Measurements from ENCODE around the gene S100A1.
"Not testable (repeated sequence)": the region's sequence is repeated elsewhere in the genome, so short reads cannot be mapped to it uniquely, and the experiment has no call there.

S100A1 gene

DNA sequence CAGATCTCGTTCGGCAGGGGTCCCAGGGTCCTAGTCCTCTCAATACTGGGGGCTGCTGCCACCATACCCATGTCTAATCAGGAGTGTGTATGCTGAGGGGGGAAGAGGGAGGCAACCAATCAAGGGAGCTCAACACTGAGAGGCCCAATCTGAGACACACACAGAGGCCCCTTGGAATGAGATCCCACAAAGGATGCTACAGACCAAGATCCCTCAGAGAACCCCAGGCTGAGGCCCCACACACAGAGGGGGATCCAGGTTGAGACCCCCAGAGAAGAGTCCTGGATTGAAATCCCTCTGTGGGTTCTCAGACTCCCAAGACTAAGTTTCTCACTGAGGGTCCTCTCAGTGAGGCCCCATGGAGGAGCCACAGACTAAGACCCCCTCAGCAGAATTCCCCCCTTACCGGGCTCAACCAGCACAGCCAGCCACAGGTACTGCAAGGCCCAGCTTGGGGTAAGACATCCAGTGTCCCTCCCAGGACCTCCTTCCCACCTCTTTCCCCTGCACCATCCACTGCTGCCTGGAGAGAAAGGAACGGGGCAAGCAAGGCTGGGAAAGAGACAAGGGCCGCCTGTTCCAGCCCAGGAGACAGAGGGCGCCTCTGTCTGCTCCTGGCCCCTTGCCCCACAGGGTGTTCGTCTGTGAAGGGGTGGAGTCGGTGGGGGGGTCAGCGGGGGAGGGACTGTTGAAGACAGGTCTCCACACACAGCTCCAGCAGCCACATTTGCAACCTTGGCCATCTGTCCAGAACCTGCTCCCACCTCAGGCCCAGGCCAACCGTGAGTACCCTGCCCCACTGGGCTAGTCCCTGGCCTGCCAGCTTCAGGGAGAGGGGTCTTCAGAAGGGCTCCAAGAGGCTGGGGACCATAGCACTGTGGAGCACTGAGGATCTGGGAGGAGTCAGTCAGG, at the start of gene S100A1:
S100A1 (plus strand) TSS at position 720 of the 912 bp plus-strand sequence. CDS start 2,088 bp downstream, outside the sequence.
- no peak for FAIRE-seq
- DNase-seq (ENCODE audit: extremely low spot score, insufficient read length, low read depth): no peak

DNA sequence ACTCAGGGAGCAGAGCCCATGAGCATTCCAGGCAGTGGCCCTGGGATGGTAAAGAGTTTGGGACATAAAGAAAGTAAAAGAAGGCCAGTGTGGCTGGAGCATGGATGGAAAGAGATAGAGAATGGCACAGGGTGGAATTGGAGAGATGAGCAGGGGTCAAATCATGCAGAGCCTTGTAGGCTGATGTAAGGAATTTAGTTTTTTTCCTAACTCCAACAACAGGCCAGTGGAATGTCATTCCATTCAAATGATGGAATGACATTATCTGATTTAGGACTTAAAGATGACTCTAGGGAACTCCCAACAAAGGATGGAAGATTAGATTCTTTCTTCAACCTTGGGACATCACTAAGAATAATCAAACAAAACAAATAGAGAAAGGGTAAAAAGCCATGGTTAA, 49.7 kb upstream of the S100A1 start:
- DNase-seq (ENCODE audit: extremely low spot score, insufficient read length, low read depth) (no peak), FAIRE-seq (no peak)

DNA sequence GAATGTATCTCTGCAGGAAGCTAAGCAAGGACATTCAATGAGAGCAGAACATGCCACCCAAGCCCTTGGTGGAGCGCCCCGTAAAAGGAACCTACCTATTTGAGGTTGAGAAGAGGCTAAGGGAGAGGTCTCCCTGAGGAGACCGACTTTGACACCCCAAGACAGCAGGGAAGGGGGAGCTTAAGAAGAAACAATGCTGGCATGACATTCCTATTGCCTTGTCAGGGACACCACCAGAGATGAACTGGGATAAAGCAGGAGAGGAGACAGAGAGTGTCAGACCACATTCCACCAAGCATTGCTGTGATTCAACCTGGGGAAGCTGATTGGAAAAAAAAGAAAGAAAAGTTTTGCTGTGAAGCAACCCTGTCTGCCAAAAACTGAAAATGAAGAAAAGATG, 49.3 kb upstream of the S100A1 start:
- FAIRE-seq (no peak), DNase-seq (ENCODE audit: extremely low spot score, insufficient read length, low read depth) (no peak)

DNA sequence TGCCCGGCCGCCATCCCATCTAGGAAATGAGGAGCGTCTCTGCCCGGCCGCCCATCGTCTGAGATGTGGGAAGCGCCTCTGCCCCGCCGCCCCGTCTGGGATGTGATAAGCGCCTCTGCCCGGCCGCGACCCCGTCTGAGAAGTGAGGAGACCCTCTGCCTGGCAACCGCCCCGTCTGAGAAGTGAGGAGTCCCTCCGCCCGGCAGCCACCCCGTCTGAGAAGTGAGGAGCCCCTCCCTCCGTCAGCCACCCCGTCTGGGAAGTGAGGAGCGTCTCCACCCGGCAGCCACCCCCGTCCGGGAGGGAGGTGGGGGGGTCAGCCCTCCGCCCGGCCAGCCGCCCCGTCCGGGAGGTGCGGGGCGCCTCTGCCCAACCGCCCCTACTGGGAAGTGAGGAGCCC, 45.4 kb upstream of the S100A1 start:
- DNase-seq (ENCODE audit: extremely low spot score, insufficient read length, low read depth); FAIRE-seq: not testable (repeated sequence)

DNA sequence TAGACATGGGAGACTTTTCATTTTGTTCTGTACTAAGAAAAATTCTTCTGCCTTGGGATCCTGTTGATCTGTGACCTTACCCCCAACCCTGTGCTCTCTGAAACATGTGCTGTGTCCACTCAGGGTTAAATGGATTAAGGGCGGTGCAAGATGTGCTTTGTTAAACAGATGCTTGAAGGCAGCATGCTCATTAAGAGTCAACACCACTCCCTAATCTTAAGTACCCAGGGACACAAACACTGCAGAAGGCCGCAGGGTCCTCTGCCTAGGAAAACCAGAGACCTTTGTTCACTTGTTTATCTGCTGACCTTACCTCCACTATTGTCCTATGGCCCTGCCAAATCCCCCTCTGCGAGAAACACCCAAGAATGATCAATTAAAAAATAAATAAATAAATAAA, 44.7 kb upstream of the S100A1 start:
- DNase-seq (ENCODE audit: extremely low spot score, insufficient read length, low read depth); FAIRE-seq: not testable (repeated sequence)

DNA sequence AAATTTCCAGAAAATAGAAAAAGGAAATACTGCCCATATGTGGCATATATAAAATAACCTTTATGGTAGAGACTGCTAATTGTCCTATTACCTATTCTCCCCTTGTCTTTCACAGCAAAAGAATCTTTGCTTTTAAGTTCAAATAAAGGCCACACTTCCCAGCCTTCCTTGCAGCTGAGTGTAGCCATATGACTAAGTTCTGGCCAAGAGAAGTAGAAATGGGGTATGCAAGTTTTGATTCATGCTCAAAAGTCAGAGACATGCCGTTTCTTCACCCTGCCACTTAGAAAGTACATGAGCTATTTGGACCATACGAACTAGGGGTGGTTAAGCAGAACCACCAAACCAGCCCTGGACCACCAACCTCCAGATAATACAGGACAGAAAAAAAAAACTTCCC, 44.3 kb upstream of the S100A1 start:
- DNase-seq (ENCODE audit: extremely low spot score, insufficient read length, low read depth) (no peak), FAIRE-seq (no peak)

DNA sequence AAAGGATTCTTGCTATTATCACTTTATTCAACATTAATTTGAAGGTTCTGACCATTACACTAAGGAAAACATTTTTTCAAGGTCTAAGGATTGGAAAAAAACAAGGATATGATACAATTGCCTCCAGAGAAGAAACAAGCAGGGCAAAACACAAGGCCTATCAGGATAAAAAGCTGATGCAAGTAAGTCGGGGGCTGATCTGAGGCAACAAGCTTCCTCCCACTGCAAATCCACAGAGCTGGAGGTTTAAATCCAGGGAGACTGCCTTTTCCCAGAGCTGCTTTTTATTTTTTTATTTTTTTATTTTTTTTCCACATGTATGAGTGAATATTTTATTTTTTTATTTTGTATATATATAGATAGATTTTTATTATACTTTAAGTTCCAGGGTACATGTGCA, 43.2 kb upstream of the S100A1 start:
- no peak for FAIRE-seq
- DNase-seq (ENCODE audit: extremely low spot score, insufficient read length, low read depth): no peak

DNA sequence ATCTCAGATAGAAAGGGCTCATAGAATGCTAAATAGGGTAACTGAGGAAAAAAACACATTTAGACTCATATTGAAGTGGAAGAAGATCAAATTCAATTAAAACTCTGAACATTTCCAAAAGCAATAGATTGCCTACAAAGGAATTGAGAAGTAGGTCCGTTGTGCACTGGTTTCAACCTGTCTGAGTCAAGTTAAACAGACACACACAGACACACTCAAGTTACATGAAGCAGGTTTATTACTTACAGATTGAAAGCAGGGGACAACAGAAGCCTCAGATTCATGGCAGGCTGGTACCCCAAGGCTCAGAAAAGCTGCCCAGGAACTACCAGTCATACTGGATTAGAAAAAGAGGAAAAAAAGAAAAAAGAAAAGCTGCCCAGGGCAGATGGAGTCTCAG, 41.9 kb upstream of the S100A1 start:
- DNase-seq (ENCODE audit: extremely low spot score, insufficient read length, low read depth) (no peak), FAIRE-seq (no peak)

DNA sequence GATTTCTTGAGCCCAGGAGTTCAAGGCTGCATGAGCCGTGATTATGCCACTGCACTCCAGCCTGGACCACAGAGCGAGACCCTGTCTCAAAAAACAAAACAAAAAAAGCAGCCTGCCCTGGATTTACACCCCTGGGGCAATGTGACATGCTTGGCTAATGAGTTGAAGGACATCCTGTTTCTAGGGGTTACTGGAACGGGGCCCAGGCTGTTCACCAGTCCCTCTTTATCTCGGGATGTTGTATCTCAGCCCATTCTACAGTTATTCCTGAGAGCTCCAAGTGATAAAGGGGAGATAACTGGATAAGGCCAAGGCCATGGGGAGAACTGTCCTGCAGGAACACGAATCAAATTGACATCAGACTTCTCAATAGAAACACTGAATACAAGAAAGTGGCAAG, 40.9 kb upstream of the S100A1 start:
- no peak for FAIRE-seq
- DNase-seq (ENCODE audit: extremely low spot score, insufficient read length, low read depth): no peak

DNA sequence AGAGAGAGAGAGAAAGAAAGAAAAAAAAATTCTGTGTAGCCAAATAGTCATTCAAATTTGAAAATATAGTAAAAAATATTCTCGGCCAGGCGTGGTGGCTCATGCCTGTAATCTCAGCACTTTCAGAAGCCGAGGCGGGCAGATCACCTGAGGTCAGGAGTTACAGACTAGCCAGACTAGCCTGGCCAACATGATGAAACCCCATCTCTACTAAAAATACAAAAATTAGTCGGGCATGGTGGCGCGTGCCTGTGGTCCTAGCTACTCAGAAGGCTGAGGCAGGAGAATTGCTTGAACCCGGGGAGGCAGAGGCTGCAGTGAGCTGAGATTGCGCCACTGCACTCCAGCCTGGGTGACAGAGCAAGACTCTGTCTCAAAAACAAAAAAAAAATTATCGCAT, 40.2 kb upstream of the S100A1 start:
- not testable (repeated sequence) for DNase-seq (ENCODE audit: extremely low spot score, insufficient read length, low read depth)

DNA sequence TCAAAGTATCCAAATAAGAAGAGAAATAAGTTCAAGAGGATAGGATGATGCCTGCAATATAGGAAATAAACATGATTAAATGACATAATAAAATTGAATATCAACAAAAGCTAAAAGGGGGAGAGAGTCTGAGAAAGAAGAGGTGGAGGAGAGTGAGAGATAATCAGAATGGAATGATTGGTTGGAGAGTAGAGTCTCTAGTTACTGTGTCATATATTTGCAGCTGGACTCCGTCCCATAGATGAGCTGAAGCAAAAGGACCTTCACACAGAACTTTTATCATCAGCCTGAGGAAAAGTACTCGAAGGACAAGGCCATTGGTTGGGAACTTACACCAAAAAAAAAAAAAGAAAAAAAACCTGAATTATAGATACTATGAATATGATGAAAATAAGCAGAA, 39.8 kb upstream of the S100A1 start:
- FAIRE-seq: no peak

More for the DNA sequence above, 40.2 kb upstream of the S100A1 start:
- not testable (repeated sequence) for FAIRE-seq

DNA sequence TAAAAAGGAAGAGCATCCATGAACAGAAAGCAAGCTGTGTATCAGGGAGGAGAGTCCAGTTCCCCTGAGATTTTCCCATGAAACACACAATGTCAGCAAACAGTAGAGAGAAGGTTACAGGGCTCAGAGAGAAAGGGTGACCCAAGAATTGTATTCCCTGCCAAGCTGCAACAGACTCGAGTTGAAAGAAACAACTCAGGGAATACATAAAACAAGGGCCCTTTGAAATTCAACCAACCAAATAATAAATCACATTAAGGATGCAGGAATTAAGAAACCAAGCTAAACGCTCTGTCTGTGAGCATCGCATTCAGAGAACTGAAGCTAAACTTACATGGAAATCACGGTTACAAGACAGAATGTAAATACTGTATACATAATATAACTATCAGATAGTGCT, 35.5 kb upstream of the S100A1 start:
- no peak for DNase-seq (ENCODE audit: extremely low spot score, insufficient read length, low read depth)
- no peak for FAIRE-seq

More for the DNA sequence above, 39.8 kb upstream of the S100A1 start:
- DNase-seq (ENCODE audit: extremely low spot score, insufficient read length, low read depth): no peak

DNA sequence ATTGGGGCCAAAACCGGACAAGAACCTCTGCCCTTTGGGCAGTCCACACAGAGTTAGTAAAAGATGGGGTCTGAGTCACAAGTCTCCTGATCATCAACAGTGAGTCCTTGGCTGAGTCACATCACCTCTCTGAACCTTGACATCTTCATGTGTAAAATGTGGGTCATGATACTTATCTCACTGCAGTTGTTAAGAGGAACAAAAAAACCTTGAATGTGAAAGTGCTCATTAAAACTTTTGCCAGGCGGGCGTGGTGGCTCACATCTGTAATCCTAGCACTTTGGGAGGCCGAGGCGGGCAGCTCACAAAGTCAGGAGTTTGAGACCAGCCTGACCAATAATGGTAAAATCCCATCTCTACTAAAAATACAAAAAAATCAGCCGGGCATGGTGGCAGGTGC, 31.0 kb upstream of the S100A1 start:
- FAIRE-seq: no peak
- no peak for DNase-seq (ENCODE audit: extremely low spot score, insufficient read length, low read depth)

DNA sequence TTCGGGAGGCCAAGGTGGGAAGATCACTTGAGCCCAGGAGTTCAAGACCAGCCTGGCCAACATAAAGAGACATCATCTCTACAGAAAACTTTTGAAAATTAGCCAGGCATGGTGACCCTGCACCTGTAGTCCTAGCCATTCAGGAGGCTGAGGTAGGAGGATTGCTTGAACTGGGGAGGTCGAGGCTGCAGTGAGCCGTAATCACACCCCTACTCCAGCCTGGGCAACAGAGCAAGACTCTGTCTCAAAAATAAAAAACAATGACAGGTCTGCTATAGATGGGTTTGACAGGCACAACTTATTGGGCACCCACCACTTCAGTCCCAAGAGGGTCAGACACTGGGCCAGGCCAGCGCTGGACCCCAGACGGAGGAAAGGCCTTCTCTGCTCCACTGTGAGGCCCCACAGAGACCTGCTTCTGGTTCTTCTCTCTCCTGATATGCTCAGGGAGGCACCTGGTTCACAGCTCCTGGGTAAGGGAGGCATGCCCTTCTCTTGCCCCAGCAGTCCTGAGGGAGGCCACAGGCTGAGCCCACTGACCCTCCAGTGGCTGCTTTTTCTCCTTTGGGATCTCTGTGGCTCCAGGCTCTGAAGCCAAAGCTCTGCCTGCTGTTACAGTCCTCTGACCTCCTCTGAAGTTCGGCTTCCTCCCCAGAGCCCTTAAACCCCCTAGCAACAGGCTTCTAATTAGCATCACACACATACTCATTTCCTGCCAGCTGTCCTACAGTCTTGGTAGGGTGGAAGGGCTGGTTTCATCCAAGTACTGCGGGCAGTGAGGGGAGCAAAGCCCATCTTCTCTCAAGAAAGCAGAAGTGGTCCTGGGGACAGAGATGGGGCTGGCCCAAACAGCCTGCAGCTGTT, 29.7 kb upstream of the S100A1 start:
- DNase-seq (ENCODE audit: extremely low spot score, insufficient read length, low read depth): peak; percentile 75
- FAIRE-seq: peak; percentile 93

DNA sequence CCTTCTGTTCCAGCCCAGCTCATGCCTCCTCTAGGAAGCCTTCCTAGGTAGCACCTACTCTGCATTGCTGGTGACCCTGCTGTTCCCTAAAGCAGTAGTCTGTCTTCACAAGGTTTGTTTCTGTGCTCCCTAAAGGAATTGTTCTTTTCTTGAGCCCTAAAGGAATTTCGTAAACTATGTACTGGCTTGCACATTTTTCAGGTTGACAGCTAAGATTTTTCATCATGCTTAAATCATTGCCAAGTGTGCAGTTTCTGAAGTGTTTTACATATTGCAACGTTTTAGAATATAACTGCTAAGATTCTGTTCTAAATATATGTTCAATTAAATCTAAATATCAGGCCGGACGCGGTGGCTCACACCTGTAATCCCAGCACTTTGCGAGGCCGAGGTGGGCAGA, 28.4 kb upstream of the S100A1 start:
- DNase-seq (ENCODE audit: extremely low spot score, insufficient read length, low read depth) (no peak), FAIRE-seq (no peak)

DNA sequence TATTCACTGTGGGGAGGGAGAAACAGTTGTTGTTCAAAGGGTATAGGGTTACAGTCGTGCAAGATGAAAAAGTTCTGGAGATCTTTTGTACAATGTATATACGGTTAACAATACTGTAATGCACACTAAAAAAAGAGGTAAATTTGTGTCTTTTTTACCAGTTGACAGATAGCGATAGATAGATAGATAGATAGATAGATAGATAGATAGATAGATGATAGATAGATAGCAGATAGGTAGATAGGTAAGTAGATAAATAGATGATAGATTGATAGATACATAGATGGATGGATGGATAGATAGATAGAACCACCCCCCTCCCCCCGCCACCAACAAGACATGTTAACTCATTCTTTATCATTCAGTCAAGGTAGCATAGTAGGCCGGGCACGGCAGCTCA, 25.5 kb upstream of the S100A1 start:
- no peak for FAIRE-seq

DNA sequence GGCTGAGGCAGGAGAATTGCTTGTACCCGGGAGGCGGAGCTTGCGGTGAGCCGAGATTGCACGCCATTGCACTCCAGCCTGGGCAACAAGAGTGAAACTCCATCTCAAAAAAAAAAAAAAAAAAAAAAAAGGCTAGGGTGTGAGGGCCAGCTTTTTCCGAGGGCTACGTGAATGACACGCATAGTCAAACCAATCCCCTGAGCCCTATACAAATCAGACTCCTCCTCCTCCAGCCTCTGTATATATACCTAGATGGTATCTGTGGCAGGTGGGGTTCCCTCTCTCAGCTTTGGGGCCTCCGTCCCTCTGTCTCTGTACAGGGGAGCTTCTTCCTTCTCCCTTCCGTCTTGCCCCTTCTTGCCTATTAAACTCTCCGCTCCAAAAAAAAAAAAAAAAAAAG, 22.0 kb upstream of the S100A1 start:
- DNase-seq (ENCODE audit: extremely low spot score, insufficient read length, low read depth) (no peak), FAIRE-seq (no peak)

More for the DNA sequence above, 25.5 kb upstream of the S100A1 start:
- no peak for DNase-seq (ENCODE audit: extremely low spot score, insufficient read length, low read depth)

DNA sequence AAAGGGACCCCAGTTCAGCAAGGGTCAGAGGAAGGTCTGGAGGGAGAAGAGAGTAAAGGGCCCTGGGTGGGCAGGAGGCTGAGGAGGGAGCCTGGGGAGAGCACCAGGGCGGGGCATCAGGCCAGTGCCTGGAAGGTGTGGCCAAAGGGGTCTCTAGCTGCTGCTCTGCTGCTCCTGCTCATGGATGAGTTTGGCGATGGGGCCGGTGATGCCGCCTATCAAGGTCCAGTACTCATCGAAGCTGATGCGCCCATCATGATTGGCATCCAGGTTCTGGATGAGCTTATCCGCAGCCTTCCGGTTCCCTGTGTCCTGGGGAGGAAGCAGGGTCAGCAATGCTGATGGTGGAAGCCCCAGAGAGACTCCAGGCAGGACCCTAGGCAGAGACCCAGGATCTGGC, 20.9 kb upstream of the S100A1 start:
- FAIRE-seq (no peak), DNase-seq (ENCODE audit: extremely low spot score, insufficient read length, low read depth) (no peak)

DNA sequence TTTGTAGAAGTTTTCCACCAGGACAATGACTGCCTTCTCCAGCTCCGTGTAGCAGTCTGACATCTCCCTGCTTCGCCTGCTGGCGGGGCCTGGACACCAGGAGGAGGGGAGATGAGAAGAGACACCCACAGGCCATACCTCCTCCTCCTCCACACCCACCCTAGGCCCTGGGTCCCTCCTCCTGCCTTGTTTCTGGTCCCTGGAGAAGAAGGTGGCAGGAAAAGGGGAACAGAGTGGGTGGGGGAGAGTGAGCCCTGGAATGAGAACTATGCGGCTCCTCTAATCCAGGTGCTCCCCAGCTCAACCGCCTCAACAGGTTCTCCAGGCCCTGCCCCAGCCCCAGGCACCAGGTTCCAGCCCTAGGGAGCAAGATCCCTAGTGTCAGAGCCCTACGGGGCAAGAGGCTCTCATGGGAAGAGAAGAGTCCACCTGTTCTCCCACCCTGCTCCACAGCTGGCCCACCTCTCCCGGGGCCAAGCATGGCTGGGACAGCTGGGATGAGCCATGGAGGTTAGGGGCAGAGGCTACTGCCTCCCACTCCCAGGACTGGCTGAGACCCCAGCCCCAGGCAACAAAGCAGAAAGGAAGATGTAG, 20.0 kb upstream of the S100A1 start:
- no peak for DNase-seq (ENCODE audit: extremely low spot score, insufficient read length, low read depth)
- FAIRE-seq: no peak

DNA sequence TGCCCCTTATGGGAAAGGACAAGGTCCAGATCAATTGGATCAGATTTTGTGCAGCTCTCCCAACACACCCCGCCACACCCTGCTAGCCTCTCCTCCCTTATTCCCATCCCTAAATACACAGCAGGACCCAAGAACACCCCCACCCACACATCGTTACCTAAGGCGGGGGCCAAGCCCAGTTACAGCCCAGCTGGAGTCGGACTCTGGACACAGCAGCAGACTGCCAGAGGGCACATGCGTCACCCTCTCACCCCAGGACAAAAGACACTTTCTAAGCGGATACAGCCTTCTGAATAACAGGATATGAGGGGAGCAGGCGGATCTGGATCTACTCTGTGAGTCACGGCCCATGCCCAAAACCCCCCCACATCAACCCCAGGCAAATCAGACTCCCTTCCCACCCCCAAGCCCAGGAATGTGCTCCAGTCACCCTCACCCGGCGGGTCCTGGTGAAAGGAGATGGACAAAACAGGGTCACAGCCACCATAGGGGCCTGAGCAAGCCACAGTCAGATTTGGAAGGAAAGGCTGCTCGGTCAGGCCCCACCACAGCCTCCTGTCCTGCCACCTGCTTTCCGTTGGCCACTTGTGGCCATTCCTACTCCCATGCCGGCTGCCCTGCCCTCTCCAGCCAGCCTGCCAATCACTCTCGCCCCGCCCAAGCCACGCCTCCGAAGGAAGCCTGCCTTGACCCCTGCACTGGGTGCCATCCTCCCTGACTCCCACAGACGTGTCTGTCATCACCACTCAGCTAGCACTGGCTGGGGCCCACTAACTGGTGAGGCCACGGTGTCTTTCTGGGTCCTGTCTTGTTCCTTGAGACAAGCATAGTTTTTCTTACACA, 19.3 kb upstream of the S100A1 start:
- FAIRE-seq: no peak
- no peak for DNase-seq (ENCODE audit: extremely low spot score, insufficient read length, low read depth)
